GM23248 (cell line): ENCODE data around the gene SUDS3. TPM values are rescaled to one million over a fixed set of nuclear protein-coding genes. Genes with fewer than 3 reads are reported as not detected.

Experiments
- DNase-seq: peaks from one replicate; pipeline ENCODE4 v3.0.0-alpha.2; 2015
- H2AFZ ChIP-seq: fragments of 200-600 bp; sonication (generic); 2 replicates; pipeline ENCODE4 v1.6.1; 2016; ENCODE audit warnings: antibody characterized with exemption
- H3F3A ChIP-seq: fragments of 200-600 bp; sonication (generic); 2 replicates; pipeline ENCODE4 v1.6.1; 2016; ENCODE audit warnings: mild to moderate bottlenecking, antibody characterized with exemption, mixed run types; ENCODE audit not compliant: insufficient read depth
- H3K27ac ChIP-seq: fragments of 200-600 bp; sonication (generic); 2 replicates; pipeline ENCODE4 v1.5.1; 2016; ENCODE audit warnings: mild to moderate bottlenecking
- H3K27me3 ChIP-seq: fragments of 200-600 bp; sonication (generic); replicated peaks from 2 replicates; pipeline ENCODE4 v1.6.1; 2016; ENCODE audit warnings: mild to moderate bottlenecking; ENCODE audit not compliant: insufficient read depth
- H3K36me3 ChIP-seq: fragments of 200-600 bp; sonication (generic); 2 replicates; pipeline ENCODE4 v1.6.1; 2016; ENCODE audit warnings: low read depth, mild to moderate bottlenecking
- H3K4me1 ChIP-seq: fragments of 200-600 bp; sonication (generic); 2 replicates; pipeline ENCODE4 v1.6.1; 2016; ENCODE audit warnings: mild to moderate bottlenecking; ENCODE audit not compliant: insufficient read depth
- H3K4me2 ChIP-seq: fragments of 200-600 bp; sonication (generic); one replicate; pipeline ENCODE4 v1.6.1; 2016; ENCODE audit warnings: mild to moderate bottlenecking; ENCODE audit not compliant: unreplicated experiment
- H3K4me3 ChIP-seq: fragments of 200-600 bp; sonication (generic); 2 replicates; pipeline ENCODE4 v1.5.1; 2016; ENCODE audit warnings: mild to moderate bottlenecking
- H3K79me2 ChIP-seq: fragments of 200-600 bp; sonication (generic); 2 replicates; pipeline ENCODE4 v1.6.1; 2016; ENCODE audit warnings: mild to moderate bottlenecking; ENCODE audit not compliant: insufficient read depth
- H3K9ac ChIP-seq: fragments of 200-600 bp; sonication (generic); 2 replicates; pipeline ENCODE4 v1.6.1; 2016; ENCODE audit warnings: mild to moderate bottlenecking
- H3K9me2 ChIP-seq: fragments of 200-600 bp; sonication (generic); 2 replicates; pipeline ENCODE4 v1.6.1; 2016; ENCODE audit warnings: mixed run types, mild to moderate bottlenecking, moderate library complexity; ENCODE audit not compliant: insufficient read depth
- H3K9me3 ChIP-seq: fragments of 200-600 bp; sonication (generic); one replicate; pipeline ENCODE4 v1.6.1; 2017; ENCODE audit warnings: low read depth
- H4K20me1 ChIP-seq: fragments of 200-600 bp; sonication (generic); 2 replicates; pipeline ENCODE4 v1.6.0; 2016; ENCODE audit not compliant: insufficient read depth
- EZH2 ChIP-seq: fragments of 200-600 bp; sonication (generic); IDR thresholded peaks from 2 replicates; pipeline ENCODE4 v1.6.1; 2018; ENCODE audit warnings: antibody characterized with exemption, mild to moderate bottlenecking; ENCODE audit not compliant: insufficient read depth, poor library complexity, severe bottlenecking
- EZH2phosphoT487 ChIP-seq: fragments of 200-600 bp; sonication (generic); IDR thresholded peaks from 2 replicates; pipeline ENCODE4 v1.6.1; 2018; ENCODE audit warnings: antibody characterized with exemption, moderate library complexity, mild to moderate bottlenecking, low read depth; ENCODE audit not compliant: insufficient read depth
- WGBS, 2 experiments: methylation state at CpG; one replicate each; pipeline ENCODE4 v1.1.6; 2015 to 2017; ENCODE audit warnings: low lambda C conversion rate in 2 of 2, low coverage in 1 of 2; ENCODE audit errors: missing lambda C conversion rate in 2 of 2; 5-methylcytosine and 5-hydroxymethylcytosine counted together
- in situ Hi-C: fragments of 300-500 bp; cut with MboI; formaldehyde crosslinking; loops from 2 replicates; pipeline ENCODE4 v1.15.0; 2020
- polyA plus RNA-seq: library from polyadenylated mRNA; unstranded; fragments of >200 nt; fragmentation: Nextera tagmentation; extraction: Ambion mirVana; gene quantifications from 2 replicates; pipeline ENCODE4 v1.2.1, GENCODE V29; 2016
- total RNA-seq: library from RNA; depleted of rRNA; stranded (reverse); fragments of >200 nt; shearing (Covaris generic); gene quantifications from 2 replicates; pipeline ENCODE4 v1.2.3, GENCODE V29; 2014

The SUDS3 gene
- total and polyA plus RNA-seq, 2 experiments from 2014 or later: 17.6 to 27.1 TPM

- peak; percentile 52 for DNase-seq
- no peaks in the 10 kb centered on the region for H3K9me3 ChIP-seq
- H3K36me3 ChIP-seq: no peaks in the 10 kb centered on the region
- in situ Hi-C loops: no loop called here
- no peaks in the 10 kb centered on the region for H3K9me2 ChIP-seq
- no peak overlapping the region for H3K4me3 ChIP-seq
- peaks cover 24% of the 10 kb centered on the region for H3K4me1 ChIP-seq
- H3K27me3 ChIP-seq: no peaks in the 10 kb centered on the region
- H3K9ac ChIP-seq: no peak overlapping the region
- H4K20me1 ChIP-seq: no peaks in the 10 kb centered on the region
- H3K4me2 ChIP-seq: no peak overlapping the region
- H3K79me2 ChIP-seq: no peaks in the 10 kb centered on the region
- H2AFZ ChIP-seq: no peak overlapping the region
- TF ChIP-seq EZH2phosphoT487 (no peak), EZH2 (no peak)
- WGBS, 2 experiments: 18 to 20% methylated on average over 5 of the region's 5 CpGs
- H3F3A ChIP-seq: peaks cover 7% of the 10 kb centered on the region
- H3K27ac ChIP-seq: no peak overlapping the region
Measured at GRCh38 chr12:118432812-118433545, 56.6 kb downstream of the SUDS3 start.

- peaks cover 7% of the 10 kb centered on the region for H3F3A ChIP-seq
- WGBS, 2 experiments: 48 to 53% methylated on average over 10 of the region's 10 CpGs
- H3K27me3 ChIP-seq: no peaks in the 10 kb centered on the region
- TF ChIP-seq EZH2phosphoT487 (no peak), EZH2 (no peak)
- H3K9ac ChIP-seq: no peak overlapping the region
- no peak overlapping the region for H3K4me3 ChIP-seq
- peaks cover 24% of the 10 kb centered on the region for H3K4me1 ChIP-seq
- peak overlapping the region; percentile 37 for H3K4me2 ChIP-seq
- H3K27ac ChIP-seq: no peak overlapping the region
- H3K36me3 ChIP-seq: no peaks in the 10 kb centered on the region
- H3K79me2 ChIP-seq: no peaks in the 10 kb centered on the region
- DNase-seq: peak; percentile 6
- no peaks in the 10 kb centered on the region for H3K9me2 ChIP-seq
- no peaks in the 10 kb centered on the region for H3K9me3 ChIP-seq
- no peaks in the 10 kb centered on the region for H4K20me1 ChIP-seq
- in situ Hi-C loops: no loop called here
- no peak overlapping the region for H2AFZ ChIP-seq
Measured at GRCh38 chr12:118436002-118436730, 59.8 kb downstream of the SUDS3 start.

- H3K36me3 ChIP-seq: no peaks in the 10 kb centered on the region
- no peak overlapping the region for H3K27ac ChIP-seq
- H3K4me2 ChIP-seq: peak overlapping the region; percentile 37
- no peaks in the 10 kb centered on the region for H3K27me3 ChIP-seq
- TF ChIP-seq EZH2: no peak
- no peak for TF ChIP-seq EZH2phosphoT487
- H2AFZ ChIP-seq: no peak overlapping the region
- no peaks in the 10 kb centered on the region for H3K9me3 ChIP-seq
- H3F3A ChIP-seq: peaks cover 7% of the 10 kb centered on the region
- in situ Hi-C loops: no loop called here
- H4K20me1 ChIP-seq: no peaks in the 10 kb centered on the region
- H3K4me1 ChIP-seq: peaks cover 24% of the 10 kb centered on the region
- H3K79me2 ChIP-seq: no peaks in the 10 kb centered on the region
- peak; percentile 45 for DNase-seq
- H3K9ac ChIP-seq: no peak overlapping the region
- 0 to 4% methylated on average over 2 of the region's 2 CpGs for WGBS, 2 experiments
- H3K4me3 ChIP-seq: no peak overlapping the region
- no peaks in the 10 kb centered on the region for H3K9me2 ChIP-seq
Measured at GRCh38 chr12:118436986-118437385, 60.6 kb downstream of the SUDS3 start.

GRCh38 chr12:118439068-118439467, 62.7 kb downstream of the SUDS3 start:
- Histone ChIP-seq H2AFZ (no peak overlapping the region), H3F3A (peaks cover 7% of the 10 kb centered on the region), H3K9me2 (no peaks in the 10 kb centered on the region), H3K4me2 (no peak overlapping the region), H3K9ac (no peak overlapping the region), H3K9me3 (no peaks in the 10 kb centered on the region), H3K27ac (no peak overlapping the region), H3K79me2 (no peaks in the 10 kb centered on the region), H3K4me1 (peaks cover 18% of the 10 kb centered on the region), H3K27me3 (no peaks in the 10 kb centered on the region), H4K20me1 (no peaks in the 10 kb centered on the region), H3K36me3 (no peaks in the 10 kb centered on the region), H3K4me3 (no peak overlapping the region)
- in situ Hi-C loops: no loop called here
- 58 to 60% methylated on average over 3 of the region's 3 CpGs for WGBS, 2 experiments
- DNase-seq: no peak
- TF ChIP-seq EZH2 (no peak), EZH2phosphoT487 (no peak)
